ENCODE results near the gene DMRTB1.

DMRTB1 gene

DNA sequence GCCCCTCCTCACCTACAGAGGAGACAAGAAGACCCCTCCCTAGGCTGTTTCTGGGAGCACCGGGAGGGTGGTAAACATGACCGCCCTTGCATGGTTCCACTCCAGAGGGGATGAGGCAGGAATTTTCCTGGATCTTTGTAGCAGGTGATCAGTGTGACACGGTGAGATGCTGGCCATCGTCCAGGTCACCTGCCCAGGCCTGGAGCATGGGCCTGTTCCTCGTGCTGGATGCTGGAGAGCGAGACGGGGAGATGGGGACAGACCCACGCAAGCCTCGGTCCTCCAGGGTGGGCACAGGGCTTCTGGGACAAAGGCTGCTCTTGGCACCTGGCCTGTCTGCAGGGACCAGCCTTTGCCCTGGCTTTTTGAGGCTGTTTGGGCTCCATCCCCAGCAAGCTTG is 46.2 kb downstream of the DMRTB1 start:
- TF ChIP-seq, protein P1, sequence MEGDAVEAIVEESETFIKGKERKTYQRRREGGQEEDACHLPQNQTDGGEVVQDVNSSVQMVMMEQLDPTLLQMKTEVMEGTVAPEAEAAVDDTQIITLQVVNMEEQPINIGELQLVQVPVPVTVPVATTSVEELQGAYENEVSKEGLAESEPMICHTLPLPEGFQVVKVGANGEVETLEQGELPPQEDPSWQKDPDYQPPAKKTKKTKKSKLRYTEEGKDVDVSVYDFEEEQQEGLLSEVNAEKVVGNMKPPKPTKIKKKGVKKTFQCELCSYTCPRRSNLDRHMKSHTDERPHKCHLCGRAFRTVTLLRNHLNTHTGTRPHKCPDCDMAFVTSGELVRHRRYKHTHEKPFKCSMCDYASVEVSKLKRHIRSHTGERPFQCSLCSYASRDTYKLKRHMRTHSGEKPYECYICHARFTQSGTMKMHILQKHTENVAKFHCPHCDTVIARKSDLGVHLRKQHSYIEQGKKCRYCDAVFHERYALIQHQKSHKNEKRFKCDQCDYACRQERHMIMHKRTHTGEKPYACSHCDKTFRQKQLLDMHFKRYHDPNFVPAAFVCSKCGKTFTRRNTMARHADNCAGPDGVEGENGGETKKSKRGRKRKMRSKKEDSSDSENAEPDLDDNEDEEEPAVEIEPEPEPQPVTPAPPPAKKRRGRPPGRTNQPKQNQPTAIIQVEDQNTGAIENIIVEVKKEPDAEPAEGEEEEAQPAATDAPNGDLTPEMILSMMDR (IDR thresholded peaks at IDR 0.05): no peak

- TF ChIP-seq, protein P1 (IDR thresholded peaks at IDR 0.05): no peak
These were observed 46.7 kb downstream of the DMRTB1 start for GRCh38 chr1:53505891-53506290.

GRCh38 chr1:53506355-53507050 is 47.3 kb downstream of the DMRTB1 start:
- TF ChIP-seq, protein P1 (IDR thresholded peaks at IDR 0.05): no peak

- TF ChIP-seq, protein P1 (IDR thresholded peaks at IDR 0.05): no peak
These were observed 48.1 kb downstream of the DMRTB1 start for GRCh38 chr1:53507116-53507820.

GRCh38 chr1:53508056-53508990 is 49.1 kb downstream of the DMRTB1 start:
- TF ChIP-seq, protein P1 (IDR thresholded peaks at IDR 0.05): no peak

DNA sequence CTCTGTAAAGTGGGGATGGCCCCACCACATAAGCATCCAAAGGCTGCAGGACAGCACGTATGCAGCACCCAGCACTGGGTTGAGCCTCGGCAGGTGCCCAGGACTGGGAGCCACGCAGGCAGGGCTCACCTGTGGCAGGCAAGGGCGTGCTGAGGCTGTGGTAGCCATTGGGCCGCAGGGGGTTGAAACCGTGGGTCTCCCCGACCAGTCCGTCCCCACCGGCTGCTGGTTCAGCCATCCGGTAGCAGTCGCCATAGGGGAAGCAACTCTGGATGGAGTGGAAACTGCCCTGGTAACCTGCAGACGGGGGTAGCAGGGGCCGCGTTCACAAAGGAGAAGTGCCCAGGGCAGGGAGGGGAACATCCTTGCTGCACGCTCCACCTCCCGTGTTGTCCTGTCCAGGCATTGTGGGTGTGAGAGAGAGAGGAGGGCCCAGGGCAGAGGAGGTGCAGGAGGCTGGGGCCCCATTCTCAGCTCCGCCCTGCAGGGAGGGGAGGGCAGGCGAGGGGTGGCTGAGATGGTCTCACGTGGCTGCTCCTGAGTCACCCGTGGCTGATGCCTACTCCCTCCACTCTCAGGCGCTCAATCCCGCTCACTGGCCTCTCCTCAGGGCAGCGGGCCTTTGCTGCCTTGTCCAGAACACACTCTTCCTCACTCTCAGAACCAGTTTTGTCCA is 49.9 kb downstream of the DMRTB1 start:
- TF ChIP-seq, protein P1 (IDR thresholded peaks at IDR 0.05): no peak

DNA sequence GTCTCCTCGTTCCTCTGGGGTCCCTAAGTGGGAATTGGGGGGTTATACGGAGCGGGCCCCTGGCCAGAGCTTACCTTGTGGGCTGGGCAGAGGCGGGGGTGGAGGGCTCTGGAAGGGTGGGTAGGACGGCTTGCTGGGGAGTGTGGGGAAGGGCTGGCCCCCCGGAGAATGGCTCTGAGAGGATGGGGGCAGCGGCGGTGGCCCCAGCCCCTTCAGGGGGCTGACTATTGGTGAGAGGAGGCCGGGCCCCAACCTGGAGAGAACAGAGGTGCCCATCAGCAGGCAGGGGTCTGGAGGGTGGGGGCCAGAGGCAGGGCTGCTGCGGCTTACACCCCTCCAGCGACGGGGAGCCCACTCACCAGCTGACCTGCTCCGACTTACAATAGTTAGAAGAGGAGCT is 50.6 kb downstream of the DMRTB1 start:
- TF ChIP-seq, protein P1 (IDR thresholded peaks at IDR 0.05): no peak

All from LNCAP (cell line).